Muscle of leg (tissue), 11 donors: Measurements from ENCODE around the gene PECR. TPM values are rescaled to one million over a fixed set of nuclear protein-coding genes. Genes with fewer than 3 reads are reported as not detected.

ENCODE experiments used
- DNase-seq: peaks from one replicate; pipeline ENCODE4 v3.0.0; 2013
- H3K27ac ChIP-seq: one replicate; pipeline ENCODE4 v1.5.1; 2013; ENCODE audit warnings: mild to moderate bottlenecking, low read length, control low read depth
- H3K27me3 ChIP-seq: one replicate; pipeline ENCODE4 v1.6.1; 2013; ENCODE audit warnings: low read length; ENCODE audit not compliant: control insufficient read depth, insufficient read depth
- H3K36me3 ChIP-seq: one replicate; pipeline ENCODE4 v1.6.1; 2013; ENCODE audit warnings: low read length; ENCODE audit not compliant: control insufficient read depth, insufficient read depth
- H3K4me1 ChIP-seq: one replicate; pipeline ENCODE4 v1.6.1; 2013; ENCODE audit warnings: low read length; ENCODE audit not compliant: control insufficient read depth, insufficient read depth
- H3K4me3 ChIP-seq: one replicate; pipeline ENCODE4 v1.5.1; 2013; ENCODE audit warnings: low read length, control low read depth
- H3K9me3 ChIP-seq: replicated peaks from 2 replicates; pipeline ENCODE4 v1.6.1; 2013; ENCODE audit warnings: low read depth, low read length; ENCODE audit not compliant: control insufficient read depth
- WGBS: methylation state at CpG from one replicate; pipeline ENCODE4 v1.1.5; 2013; ENCODE audit warnings: missing lambda C conversion rate; ENCODE audit not compliant: insufficient coverage; 5-methylcytosine and 5-hydroxymethylcytosine counted together
- polyA plus RNA-seq, 8 donors: library from polyadenylated mRNA; unstranded; fragments of 120-200 nt; gene quantifications; one replicate each; pipeline versions ENCODE4 v1.2.1 to v1.2.3, GENCODE V29; 2013; ENCODE audit warnings: inconsistent platforms in 1 of 8, low replicate concordance in 1 of 8; ENCODE audit not compliant: insufficient read length in 8 of 8, insufficient read depth in 1 of 8
- total RNA-seq: library from RNA; stranded (reverse); fragments of 120-200 nt; gene quantifications from one replicate; pipeline ENCODE4 v1.2.4, GENCODE V29; 2013

PECR gene
- total and polyA plus RNA-seq, 9 donors, result 6.5 to 9.5 (median 7.7) TPM

DNA sequence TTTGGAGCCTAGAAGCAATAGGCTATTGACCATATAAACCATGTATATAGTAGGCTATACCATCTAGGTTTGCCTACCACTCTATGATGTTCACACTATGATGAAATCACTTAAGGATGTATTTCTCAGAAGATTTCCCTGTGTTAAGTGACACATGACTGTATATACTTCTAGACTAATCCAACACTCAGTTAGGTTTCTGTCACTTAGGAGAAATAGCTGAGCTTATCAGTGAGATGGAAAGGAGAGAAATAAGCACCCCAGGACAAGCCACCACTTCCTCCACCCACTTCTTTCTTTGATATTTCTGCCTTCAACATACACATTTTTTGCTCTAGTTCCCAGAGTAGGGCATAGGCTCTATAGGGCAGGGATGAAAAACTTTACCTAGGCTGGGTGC is 7.8 kb downstream of the PECR start:
- no peaks in the 10 kb centered on the region for H3K27me3 ChIP-seq
- no peaks in the 10 kb centered on the region for H3K9me3 ChIP-seq
- DNase-seq, result no peak
- H3K4me3 ChIP-seq, result no peak overlapping the region
- no peaks in the 10 kb centered on the region for H3K36me3 ChIP-seq
- no peaks in the 10 kb centered on the region for H3K4me1 ChIP-seq
- H3K27ac ChIP-seq, result no peak overlapping the region

GRCh38 chr2:216072473-216072872 is 9.1 kb downstream of the PECR start:
- H3K9me3 ChIP-seq, result no peaks in the 10 kb centered on the region
- DNase-seq, result no peak
- H3K36me3 ChIP-seq, result no peaks in the 10 kb centered on the region

DNA sequence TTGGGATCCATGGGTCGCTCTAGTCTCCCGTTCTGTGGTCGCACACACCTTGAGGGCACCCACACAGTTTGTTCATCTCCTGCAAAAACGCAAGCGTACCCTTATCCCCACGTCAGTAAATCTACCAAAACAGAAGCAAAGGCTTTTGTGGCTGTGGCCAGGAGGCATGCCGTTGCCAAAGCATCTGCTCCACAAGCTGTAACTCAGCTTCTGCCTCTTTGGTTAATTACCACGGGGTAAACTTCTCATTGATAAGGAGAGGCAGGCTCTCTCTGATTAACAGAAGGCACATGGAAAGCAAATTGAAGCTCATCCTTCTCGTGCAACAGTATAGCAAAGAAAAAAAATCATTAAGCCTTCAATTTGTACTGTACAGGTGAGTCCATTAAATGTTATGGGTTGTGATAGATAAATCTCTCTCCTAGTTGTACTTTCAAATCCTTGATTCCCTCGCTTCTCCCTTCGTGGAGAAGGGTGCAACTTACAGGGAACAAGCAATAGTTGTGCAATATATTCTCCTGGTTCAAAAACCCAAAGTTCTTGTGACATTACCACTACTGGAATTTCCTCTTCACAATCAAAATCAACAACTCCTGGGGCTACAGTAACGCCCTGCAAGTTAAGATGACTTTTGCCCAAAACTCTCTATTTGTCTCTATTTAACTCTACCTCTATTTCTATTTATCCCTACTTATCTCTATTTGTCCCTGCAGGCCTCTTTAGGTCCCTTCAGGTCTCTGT is 10.3 kb downstream of the PECR start:
- no peak overlapping the region for H3K27ac ChIP-seq
- no peak for DNase-seq
- no peaks in the 10 kb centered on the region for H3K9me3 ChIP-seq
- H3K27me3 ChIP-seq, result no peaks in the 10 kb centered on the region
- H3K4me3 ChIP-seq, result no peak overlapping the region
- H3K4me1 ChIP-seq, result no peaks in the 10 kb centered on the region
- WGBS, result 90% methylated on average over 4 of the region's 12 CpGs
- H3K36me3 ChIP-seq, result no peaks in the 10 kb centered on the region

More at GRCh38 chr2:216072473-216072872, 9.1 kb downstream of the PECR start:
- no peaks in the 10 kb centered on the region for H3K4me1 ChIP-seq
- H3K27ac ChIP-seq, result no peak overlapping the region
- no peak overlapping the region for H3K4me3 ChIP-seq
- H3K27me3 ChIP-seq, result no peaks in the 10 kb centered on the region

DNA sequence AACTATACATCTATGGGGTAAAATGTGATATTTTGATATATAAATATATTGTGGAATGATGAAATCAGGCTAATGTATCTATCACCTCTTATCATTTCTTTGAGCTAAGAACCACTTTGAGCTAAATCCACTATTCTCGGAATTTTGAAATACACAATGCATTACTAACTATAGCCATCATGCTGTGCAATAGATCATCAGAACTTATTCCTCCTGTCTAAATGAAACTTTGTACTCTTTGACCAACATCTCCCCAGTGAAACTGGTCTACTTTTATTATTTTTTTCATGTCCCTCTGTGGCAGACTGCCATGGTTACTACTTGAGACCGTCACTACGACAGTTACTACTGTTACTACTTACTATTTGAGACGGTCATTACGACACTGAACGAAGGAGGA is 11.4 kb downstream of the PECR start:
- WGBS, result 71% methylated on average over 1 of the region's 6 CpGs
- no peak for DNase-seq
- H3K4me1 ChIP-seq, result no peaks in the 10 kb centered on the region
- H3K36me3 ChIP-seq, result no peaks in the 10 kb centered on the region
- H3K27ac ChIP-seq, result no peak overlapping the region
- H3K9me3 ChIP-seq, result no peaks in the 10 kb centered on the region
- no peak overlapping the region for H3K4me3 ChIP-seq
- no peaks in the 10 kb centered on the region for H3K27me3 ChIP-seq

DNA sequence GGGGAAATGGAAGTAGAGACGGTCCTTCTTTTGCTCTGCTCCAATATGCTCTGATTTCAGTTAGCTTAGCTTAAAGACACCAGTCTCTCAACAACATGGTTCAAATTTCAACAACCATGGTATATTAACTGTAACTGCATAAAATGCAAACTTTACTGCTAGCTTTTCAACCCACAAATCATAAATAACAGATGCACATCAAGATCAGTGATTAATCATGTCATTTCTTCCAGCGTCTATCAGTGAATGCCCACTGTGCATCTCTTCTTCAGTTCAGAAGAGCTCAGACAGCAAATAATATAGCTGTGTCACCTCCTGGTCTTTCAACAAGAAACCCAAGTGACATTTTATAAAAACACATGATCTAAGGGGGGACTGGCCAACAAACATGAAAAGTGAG is 12.6 kb downstream of the PECR start:
- Histone ChIP-seq H3K27me3 (no peaks in the 10 kb centered on the region), H3K4me3 (no peak overlapping the region), H3K4me1 (no peaks in the 10 kb centered on the region), H3K9me3 (no peaks in the 10 kb centered on the region), H3K27ac (peak overlapping the region; percentile 26), H3K36me3 (no peaks in the 10 kb centered on the region)
- no CpG with 5 or more reads among the region's 2 CpGs for WGBS
- no peak for DNase-seq

- H3K4me3 ChIP-seq, result no peak overlapping the region
- no peaks in the 10 kb centered on the region for H3K9me3 ChIP-seq
- H3K27ac ChIP-seq, result no peak overlapping the region
- no peaks in the 10 kb centered on the region for H3K36me3 ChIP-seq
- no CpG with 5 or more reads among the region's 5 CpGs for WGBS
- no peaks in the 10 kb centered on the region for H3K27me3 ChIP-seq
- no peaks in the 10 kb centered on the region for H3K4me1 ChIP-seq
- no peak for DNase-seq
These were observed 15.4 kb downstream of the PECR start for GRCh38 chr2:216066230-216066629.

- no CpG with 5 or more reads among the region's 1 CpG for WGBS
- H3K4me3 ChIP-seq, result no peak overlapping the region
- H3K9me3 ChIP-seq, result no peaks in the 10 kb centered on the region
- no peak overlapping the region for H3K27ac ChIP-seq
- no peaks in the 10 kb centered on the region for H3K4me1 ChIP-seq
- no peaks in the 10 kb centered on the region for H3K27me3 ChIP-seq
- no peak for DNase-seq
- H3K36me3 ChIP-seq, result no peaks in the 10 kb centered on the region
These were observed 16.9 kb downstream of the PECR start for GRCh38 chr2:216064665-216065064.

GRCh38 chr2:216064014-216064630 is 17.5 kb downstream of the PECR start:
- Histone ChIP-seq H3K36me3 (no peaks in the 10 kb centered on the region), H3K9me3 (no peaks in the 10 kb centered on the region), H3K4me3 (no peak overlapping the region), H3K4me1 (no peaks in the 10 kb centered on the region), H3K27ac (no peak overlapping the region), H3K27me3 (no peaks in the 10 kb centered on the region)
- 50% methylated on average over 1 of the region's 2 CpGs for WGBS
- no peak for DNase-seq

DNA sequence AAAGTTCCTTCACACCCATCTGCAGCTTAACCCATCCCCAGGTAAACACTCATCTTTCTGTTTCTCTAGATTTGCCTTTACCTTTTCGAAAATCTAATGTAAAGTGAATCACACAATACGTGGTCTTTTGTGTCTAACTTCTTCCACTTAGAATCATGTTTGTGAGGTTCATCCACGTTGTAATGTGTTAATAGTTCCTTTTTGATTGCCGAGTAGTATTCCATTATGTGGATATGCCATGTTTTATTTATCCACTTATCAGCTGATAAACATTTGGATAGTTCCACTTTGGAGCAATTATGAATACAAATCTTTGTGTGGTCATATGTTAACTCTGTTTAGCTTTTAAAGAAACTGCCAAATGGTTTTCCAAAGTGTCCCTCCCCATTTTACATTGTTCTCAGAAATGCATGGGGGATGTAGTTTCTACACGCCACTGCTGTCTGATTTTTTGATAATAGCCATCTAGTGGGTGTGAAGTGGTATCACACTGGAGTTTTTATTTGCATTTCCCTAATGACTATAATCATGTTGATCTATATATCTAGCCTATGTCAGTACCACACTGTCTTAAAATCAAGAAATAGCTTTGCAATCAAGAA is 22.3 kb downstream of the PECR start:
- no peak for DNase-seq
- no CpG with 5 or more reads among the region's 5 CpGs for WGBS
- H3K27ac ChIP-seq, result no peak overlapping the region
- H3K4me3 ChIP-seq, result no peak overlapping the region
- H3K4me1 ChIP-seq, result no peaks in the 10 kb centered on the region
- H3K9me3 ChIP-seq, result no peaks in the 10 kb centered on the region
- H3K27me3 ChIP-seq, result no peaks in the 10 kb centered on the region
- no peaks in the 10 kb centered on the region for H3K36me3 ChIP-seq

DNA sequence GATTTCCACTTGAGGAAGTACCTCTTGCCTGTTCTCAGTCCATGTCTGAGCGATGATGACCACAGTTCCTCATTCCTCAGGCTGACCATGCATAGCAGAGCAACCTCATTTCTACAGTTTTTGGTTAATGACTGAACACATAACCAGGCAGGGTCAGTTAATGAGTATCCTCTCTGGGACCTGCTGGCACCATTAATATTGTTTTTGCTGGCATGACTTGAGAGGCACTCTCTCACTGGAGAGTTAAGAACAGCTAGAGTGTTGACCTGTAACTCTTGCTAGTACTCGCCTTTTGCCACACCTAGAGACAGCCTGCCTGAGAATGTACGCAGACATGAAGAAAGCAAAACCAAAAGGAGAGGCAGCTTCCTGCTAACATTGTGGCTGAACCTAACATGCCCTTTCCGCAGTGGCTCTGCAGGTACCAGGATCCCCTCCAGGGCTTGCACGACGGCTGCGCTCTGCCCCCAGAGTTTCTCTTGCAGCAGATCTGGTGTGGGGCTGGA is 23.9 kb downstream of the PECR start:
- H3K4me1 ChIP-seq, result no peaks in the 10 kb centered on the region
- 87% methylated on average over 3 of the region's 7 CpGs for WGBS
- no peak overlapping the region for H3K4me3 ChIP-seq
- H3K27ac ChIP-seq, result no peak overlapping the region
- H3K36me3 ChIP-seq, result no peaks in the 10 kb centered on the region
- no peaks in the 10 kb centered on the region for H3K9me3 ChIP-seq
- no peaks in the 10 kb centered on the region for H3K27me3 ChIP-seq
- no peak for DNase-seq
